HG03066 (cell line): ENCODE data around the gene SGMS1.
"Not testable (repeated sequence)": the region's sequence is repeated elsewhere in the genome, so short reads cannot be mapped to it uniquely, and the experiment has no call there.

Experiments used
- ATAC-seq: cut with Tn5 transposase; IDR thresholded peaks from one replicate; pipeline ENCODE4 v1.9.1; 2021; ENCODE audit warnings: low read depth; ENCODE audit not compliant: unreplicated experiment

The SGMS1 gene

DNA sequence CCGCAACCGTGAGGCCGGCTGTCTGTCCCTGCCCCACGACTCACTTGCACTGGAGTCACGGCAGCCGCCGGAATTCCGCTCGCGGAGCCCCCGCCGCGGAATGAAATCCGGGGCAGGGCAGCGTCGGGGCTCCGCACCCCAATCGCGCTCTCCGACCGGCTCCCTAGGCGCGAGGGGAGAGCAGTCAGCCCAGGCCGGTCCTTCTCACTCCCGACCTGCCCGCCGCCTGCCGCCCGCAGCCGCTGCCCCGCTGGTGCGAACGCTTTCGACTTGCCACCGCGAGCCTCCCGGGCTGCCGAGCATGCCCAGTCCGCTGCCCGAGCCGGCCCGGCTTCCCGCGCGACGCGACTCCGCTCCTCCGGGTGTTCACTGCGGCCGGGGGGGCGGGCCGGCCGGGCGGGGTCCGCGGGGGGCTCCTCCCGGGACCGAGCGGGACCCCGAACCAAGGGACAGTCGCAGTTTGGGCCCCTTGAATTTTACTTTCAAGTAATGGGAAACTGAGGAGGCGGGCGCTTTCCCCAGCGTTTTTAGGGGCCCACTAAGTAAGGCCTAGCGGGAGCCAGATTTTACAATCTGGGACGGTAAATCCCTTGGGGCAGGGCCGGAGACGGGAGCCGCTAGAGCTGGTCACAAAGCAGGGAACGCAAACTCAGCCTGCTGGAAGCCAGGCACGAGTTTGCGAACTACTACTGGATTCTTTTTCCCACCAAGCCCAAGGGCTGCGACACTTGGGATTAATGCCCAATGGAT lies at the start of gene SGMS1:
Gene SGMS1, minus strand, starts transcription at position 294 of the 750 bp plus-strand sequence. CDS start 279,842 bp downstream, outside the sequence.
- ATAC-seq: peak; percentile 20

DNA sequence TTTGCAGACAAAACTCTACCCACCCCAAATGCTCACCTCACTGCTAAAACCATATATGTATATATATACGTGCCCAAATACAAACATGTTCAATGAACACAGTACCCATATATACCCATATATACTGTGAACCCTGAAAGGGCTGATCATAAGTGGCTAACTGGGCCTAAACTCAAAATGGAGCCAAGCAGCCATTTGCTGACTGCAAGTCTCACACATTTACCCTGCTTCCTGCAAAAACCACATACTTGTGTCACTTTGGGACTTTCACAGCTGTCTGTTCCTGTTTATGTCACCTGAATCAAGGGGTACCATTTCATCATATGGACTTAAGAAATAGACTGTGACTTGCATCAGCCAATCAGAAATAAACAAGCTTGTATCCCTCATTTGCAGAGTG lies 48.4 kb upstream of the SGMS1 start:
- ATAC-seq: not testable (repeated sequence)

DNA sequence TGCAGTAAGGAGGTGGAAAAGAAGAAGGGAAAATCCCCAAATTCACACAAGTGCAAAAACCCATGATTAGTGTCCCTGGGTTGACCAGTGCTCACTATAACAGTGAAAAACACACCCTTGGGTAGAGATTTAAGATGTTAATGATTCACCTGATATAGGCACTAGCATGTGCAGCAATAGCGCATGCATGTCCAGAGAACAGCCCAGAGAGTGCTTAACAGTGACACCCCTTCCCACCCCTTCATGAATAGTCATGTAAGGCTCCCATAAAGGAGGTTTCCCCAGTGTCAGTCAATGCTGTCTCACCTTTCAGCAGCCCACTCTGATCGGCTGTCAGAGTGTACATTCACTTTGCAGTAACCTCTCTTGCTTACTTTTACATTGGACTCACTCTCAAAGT lies 47.9 kb upstream of the SGMS1 start:
- ATAC-seq: not testable (repeated sequence)

DNA sequence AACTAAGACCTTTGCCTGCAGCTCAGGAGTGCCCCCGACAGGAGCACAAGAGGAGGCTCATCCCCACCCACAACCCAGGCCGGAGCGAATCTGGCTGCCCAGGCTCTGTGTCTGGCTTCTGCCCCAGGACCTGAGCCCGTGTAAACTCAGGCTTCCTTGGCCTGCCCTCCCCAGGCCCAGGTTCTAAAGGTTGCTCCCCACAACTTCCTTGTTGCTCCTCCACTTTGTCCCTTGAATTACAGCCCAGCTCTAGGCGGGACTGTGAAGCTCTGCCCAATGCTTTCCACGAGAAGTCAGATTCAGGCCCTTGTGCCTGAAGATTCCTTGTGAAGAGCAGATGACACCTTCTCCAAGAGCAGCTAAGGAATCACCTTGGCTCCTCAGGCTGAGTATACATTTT lies 46.2 kb upstream of the SGMS1 start:
- ATAC-seq: not testable (repeated sequence)

DNA sequence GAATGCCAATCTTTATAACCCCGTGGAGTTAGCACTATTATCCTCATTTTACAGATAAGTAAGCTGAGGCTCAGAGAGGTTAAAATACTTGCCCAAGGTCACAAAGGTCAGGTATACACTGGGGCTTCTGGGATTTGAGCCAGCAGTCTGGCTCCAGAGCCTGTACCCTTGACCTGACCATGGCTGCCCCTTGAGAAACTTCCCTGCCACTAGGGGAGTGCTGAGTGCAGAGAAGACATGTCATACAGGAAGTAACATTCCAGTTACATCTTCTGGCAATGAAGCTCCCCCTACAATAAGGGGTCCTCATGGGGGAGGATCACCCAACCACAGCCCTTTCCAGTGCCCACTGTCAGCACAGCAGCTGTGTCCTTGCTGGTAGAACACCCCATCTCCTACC lies 43.6 kb upstream of the SGMS1 start:
- not testable (repeated sequence) for ATAC-seq

DNA sequence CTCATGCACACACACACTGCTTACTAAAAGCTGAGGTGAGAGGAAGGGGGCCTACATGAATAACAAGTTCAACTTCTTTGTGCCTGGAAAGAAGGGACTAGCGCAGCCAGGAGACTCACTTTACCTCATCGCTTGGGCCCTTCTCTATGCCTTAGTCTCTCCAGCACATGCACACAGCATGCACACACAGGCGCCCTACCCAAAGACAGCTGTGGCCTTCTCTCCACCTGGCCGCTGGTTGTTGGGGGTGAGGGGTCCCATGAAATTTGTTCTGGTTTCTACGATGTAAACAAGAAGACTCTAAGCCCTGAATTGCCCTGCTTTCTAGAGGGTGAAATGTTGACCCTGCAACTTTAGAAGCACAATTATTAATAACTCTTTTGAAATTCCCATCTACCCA lies 38.7 kb upstream of the SGMS1 start:
- ATAC-seq: not testable (repeated sequence)

DNA sequence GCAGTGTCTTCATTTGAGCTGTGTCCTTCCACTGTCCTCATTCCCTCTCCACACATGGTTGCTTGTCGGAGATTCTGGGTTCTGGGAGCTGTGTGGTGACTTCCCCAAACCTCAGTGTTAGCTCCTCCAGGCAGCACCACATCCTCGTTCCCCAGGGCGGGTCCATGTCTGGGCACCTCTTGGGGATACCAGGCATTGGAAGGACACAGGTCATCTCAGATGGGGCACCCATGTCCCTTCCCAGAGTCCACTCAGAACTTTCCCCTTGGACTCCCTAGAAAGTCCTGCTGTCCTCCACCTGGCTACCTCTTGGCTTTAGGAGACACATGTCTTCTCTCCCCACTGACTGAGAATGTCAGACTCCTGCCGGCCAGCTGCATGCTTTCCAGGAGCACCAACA lies 37.8 kb upstream of the SGMS1 start:
- not testable (repeated sequence) for ATAC-seq

DNA sequence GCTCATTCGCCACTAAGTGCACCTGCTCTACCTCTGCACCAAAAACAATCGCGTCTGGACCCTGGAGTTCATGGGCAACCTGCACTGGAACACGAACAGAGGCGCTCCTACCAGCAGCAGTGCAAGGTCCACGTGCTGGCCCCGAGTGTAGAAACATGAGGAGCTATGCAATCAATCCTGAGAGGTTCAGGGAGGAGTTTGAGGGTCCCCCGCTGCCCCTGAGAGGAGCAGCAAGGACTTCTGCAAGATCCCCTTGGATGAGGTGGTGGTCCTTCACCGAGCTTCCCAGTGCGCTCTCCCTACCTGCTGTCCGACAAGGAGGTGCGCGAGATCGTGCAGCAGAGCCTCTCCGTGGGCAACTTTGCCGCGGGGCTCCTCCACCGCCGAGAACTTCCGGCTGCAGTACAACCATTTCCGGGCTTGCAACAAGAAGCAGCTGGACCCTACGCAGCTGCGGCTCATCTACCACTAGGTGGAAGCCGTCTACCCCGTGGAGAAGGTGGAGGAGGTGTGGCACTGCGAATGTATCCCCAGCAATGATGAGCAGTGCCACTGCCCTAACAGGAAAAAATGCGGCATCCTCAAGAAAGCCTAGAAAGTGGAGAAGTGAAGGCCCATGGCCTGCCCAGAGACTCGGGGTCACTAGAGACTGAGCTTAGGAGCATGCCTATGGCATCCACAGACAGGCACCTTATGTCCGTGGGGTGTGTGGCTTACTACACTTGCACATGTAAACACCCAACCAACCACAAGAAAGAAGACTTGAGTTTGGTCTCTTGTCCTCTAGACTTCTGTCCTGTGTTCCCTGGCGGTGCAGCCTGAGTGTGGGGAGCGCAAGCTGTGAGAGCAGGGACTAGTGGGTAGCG lies 36.3 kb upstream of the SGMS1 start:
- ATAC-seq: peak; percentile 97

DNA sequence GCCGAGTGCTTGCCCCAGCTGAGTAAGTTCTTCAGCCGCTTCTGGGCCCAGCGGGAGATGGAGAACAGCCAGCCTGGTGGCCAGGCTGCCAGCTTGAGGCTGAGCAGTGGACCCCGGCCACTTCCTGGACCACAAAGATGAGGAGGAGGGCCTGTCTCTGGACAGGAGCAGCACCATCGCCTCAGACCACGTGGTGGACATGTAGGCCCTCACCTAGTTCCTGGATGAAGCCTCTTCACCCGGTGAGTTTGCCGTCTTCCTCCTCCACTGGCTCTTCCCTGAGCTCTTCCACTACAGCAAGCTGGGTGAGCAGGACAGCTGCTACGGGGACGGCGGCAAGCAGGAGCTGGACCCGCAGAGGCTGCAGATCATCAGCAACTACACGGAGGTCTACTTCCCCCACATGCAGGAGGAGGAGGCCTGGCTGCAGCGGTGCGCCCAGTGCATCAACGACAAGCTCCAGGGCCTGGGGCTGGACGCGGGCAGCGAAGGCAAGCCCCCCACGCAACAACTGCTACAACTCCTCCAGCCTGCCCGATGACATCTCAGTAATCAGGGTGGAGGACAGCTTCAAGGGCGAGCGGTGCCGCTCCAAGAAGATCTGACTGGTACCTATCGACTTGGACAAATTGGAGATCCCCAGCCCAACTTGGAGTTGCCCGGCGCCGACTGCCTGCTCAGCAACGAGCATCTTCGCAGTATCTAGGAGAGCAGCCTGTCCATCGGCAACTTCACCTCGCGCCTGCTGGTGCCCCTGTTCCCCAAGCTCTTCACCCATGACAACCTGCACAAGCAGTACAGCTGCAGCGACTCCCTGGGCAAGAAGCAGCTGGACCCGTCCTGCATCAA lies 35.5 kb upstream of the SGMS1 start:
- not testable (repeated sequence) for ATAC-seq

DNA sequence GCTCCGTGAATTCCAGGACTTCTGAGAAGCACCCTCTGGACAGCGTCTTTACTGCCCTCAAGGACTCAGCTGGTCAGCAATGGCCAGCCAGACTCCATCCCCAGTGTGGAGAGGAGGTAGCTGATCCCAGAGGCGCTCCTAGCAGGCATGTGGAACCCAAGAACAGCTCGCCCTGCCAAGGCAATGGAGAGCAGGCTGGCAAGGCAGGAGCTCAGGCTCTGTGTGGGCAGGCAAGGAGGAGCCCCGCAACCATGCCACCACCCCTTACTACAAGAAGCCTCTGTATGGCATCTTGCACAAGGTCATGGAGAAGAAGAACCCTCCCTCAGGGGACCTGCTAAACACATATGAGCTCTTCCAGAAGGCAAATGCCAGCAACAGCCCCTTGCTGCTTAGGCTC lies 34.4 kb upstream of the SGMS1 start:
- no peak for ATAC-seq

DNA sequence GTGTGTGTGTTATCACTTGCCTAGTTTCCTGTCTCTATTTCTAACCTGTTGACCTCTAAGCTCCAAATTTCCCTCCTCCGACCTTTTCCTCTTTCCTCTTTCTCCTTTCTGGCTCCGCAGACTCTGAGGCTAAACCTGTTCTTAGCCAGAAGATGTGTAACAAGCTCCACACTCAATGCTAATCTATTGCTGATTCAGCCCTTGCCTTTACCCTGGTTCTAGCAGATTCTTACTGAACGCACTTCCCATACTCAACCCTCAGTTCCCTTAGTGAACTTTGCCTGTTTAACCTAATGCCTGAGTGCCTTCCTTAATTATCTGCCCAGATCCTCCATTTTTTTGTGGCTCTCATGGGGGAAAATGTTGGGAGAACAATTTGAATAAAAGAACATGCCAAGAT lies 30.0 kb upstream of the SGMS1 start:
- no peak for ATAC-seq

DNA sequence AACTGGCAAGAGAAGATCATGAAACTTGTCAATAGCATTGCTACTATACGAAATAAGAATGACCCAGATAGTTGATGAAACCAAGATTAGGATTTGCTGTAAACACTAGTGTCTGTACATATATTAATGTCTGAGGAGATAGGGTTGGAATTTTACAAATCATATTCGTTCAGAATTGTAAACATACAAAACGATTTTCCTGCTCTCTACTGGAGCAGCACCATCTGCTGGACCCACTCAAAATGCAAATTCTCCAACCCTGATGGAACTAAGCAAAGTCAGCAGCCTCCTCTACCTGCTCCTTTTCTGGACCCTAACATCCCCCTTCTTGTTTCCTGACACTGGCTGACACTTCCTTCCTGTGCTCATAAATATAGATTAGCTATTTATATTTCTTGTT lies 29.4 kb upstream of the SGMS1 start:
- ATAC-seq: peak; percentile 39

DNA sequence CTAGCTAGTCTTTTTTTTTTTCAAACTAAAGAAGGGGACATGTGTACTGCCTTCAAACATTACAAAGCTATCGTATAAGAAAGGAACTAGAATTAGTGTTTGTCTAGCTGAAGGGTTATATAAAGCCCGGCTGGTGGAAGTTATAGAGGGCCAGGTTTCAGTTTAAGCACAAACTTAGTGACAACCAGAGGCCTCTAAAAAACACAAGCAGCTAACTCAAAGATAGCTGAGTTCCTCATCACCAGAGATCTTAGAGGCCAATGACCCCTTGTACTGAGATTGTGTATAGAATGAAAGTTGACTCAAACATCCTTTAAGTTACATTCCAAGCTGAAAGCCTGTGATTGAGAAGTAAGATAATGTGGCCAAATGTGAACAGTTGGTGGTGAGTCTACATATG lies 28.1 kb upstream of the SGMS1 start:
- ATAC-seq: no peak

DNA sequence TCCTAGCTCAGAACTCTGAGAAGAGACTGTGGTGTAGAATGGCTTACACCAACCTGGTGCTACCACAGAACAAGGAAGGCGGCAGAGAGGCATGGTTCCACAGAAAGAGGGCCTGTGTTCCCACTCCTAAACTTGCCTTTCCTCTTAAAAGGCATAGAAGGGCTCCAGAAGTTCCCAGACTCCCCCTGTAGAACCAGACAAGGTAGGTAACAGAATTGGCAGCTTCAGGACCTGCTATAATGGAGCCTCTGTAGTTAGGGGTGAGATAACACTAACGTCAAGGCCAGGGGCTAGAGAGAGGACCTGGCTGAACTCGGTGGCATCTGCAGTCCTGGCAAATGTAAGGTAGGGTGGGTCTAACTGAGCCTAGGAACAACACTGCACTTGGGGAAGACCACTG lies 26.7 kb upstream of the SGMS1 start:
- ATAC-seq: no peak

DNA sequence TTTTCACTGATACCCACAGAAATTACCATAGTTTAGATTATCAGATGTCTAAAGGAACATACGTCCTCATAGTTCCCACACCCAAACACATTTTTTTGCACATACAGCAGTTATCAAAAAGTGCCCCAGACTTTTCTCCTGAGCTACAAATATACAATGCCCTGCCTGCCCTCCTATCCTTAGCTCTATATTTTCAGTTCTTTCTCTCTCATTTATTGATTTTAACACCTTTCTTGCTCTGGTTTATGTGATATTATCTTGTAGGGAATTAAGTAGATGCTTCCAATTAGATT lies 25.1 kb upstream of the SGMS1 start:
- ATAC-seq: no peak

DNA sequence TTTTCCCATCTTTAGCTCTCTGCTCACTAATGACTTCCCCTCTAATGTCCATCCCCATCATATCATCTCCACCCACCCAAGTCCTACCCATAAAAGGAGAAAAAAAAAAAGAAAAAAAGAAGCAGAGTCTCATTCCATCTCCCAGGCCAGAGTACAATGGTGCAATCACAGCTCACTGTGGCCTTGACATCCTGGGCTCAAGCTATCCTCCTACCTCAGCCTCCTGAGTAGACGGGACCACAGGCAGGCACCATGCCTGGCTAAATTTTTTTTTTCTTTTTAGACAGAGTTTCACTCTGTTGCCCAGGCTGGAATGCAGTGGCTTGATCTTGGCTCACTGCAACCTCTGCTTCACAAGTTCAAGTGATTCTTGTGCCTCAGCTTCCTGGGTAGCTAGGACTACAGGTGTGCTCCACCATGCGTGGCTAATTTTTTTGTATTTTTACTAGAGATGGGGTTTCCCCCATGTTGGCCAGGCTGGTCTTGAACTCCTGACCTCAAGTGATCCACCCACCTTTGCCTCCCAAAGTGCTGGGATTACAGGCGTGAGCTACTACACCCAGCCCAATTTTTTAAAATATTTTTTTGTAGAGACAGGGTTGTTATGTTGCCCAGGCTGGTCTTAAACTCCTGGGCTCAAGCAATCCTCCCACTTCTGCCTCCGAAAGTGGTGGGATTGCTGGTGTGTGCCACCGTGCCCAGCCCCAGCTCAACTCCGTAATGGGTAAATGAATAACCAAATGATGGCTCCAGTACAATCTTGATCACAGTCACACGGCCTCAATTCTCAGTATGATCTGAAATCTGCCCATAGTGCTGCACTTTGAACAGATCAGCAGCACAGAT lies 24.6 kb upstream of the SGMS1 start:
- ATAC-seq: peak; percentile 71

DNA sequence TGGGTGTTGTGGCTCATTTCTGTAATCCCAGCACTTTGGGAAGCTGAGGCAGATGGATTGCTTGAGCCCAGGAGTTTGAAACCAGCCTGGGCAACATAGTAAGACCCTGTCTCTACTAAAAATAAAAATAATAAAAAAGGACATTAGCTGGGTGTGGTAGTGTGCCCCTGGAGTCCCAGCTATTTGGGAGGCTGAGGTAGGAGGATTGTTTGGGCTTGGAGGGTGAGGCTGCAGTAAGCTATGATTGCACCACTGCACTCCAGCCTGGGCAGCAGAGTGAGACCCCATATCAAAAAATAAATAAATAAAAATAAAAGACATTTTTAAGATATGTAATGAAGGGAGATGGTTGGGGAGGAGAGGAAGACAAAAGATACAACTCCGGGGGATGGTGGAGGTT lies 23.6 kb upstream of the SGMS1 start:
- ATAC-seq: not testable (repeated sequence)

DNA sequence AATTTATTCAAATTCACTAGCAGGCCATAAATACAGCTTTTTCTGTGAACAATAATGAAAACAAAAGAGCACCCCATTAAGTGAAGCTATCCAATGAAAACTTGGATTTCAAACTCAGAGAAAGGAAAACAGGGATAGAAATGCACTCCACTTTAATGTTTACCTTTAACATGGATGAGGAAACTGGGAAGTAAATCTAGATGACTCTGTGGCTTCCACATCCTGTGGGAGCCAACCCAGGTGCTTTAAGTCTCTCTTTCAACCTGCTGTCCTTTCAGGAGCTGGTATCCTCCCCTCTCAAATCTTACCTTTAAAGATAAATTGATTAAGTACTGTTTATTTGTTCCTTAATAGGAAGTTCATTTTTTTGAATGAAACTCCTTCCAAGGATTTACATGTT lies 21.5 kb upstream of the SGMS1 start:
- ATAC-seq: no peak

DNA sequence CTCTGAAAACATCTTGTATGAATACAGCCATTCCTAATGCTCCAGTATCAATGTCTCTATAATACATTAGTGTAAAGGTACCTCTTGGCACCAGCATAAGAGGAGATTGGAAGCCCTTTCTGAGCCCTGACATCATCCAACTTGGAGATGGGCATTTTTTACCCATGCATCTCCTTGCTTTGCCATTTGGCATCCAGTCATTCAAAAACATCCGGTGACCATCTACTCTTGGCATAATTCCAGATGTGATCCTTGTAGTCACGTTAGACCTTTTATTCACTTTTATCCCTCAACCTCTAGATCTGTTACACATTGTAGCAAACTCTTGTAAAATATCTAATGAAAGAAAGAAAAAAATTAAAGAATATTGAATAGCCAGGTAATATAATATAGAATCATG lies 17.9 kb upstream of the SGMS1 start:
- ATAC-seq: no peak

DNA sequence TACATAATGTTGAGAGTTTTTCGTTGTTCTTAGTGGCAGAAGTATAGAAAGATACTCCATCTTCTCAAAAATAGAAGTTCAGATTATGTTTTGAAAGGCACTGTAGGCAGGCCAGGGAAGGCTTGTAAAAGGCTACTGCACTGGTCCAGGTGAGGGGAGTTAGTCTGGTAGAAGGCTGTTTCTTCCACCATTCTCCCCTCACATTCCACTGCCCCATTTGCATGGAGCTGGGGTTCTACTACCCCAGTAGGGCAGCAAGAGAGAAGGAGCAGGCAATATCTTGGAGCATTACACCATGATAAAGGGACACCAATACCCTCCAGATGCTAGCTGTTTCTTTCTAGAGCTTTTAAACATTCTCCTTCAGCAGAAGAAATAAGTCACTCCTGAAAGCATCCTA lies 16.5 kb upstream of the SGMS1 start:
- ATAC-seq: no peak
